GM19025 (cell line): ENCODE results near the gene C9orf50.
"Not testable (repeated sequence)": the region's sequence is repeated elsewhere in the genome, so short reads cannot be mapped to it uniquely, and the experiment has no call there.

Experiments used
- ATAC-seq: cut with Tn5 transposase; IDR thresholded peaks from one replicate; pipeline ENCODE4 v1.9.1; 2021; ENCODE audit warnings: mild to moderate bottlenecking, low read depth, moderate library complexity; ENCODE audit not compliant: unreplicated experiment

The C9orf50 gene

DNA sequence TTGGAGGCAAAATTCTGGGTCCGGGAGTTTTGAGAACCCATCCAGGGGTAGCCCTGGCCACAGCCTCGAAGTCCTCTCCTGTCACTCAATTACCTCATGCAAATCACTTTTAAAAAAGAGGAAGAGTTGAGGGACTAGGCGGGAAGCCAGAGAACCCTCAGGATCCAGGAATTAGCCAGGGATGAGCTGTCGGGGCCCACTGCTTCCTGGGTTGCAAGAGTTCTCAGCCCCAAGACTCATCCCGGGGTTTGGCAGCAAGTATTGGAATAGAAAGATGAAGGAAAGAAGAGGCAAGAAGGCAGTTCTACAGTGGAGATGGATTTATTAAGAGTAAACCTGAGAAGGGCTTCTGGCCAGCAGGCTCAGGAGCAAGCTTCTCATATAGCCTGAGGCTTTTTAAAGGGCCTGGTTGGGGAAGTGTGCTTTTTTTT, 25.6 kb downstream of the C9orf50 start:
- no peak for ATAC-seq

DNA sequence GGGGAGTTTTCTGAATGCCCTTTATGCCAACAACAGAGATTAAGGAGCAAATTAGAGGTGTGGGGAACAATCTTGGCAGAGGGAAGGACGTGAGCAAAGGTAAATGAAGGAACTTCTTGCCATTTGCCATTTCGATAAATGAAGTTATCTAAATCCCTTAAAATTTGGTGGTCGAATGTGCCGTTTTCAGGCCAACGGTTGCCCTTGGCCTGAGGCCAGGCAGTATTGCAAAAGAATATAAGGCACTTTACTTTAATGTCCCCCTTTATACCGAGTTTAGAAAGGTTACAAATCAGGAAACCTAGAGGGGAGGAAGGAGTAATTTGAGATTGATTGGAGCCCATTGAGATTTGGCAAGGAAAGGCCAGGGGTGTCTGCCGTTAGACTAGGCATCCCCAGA, 26.3 kb downstream of the C9orf50 start:
- no peak for ATAC-seq

DNA sequence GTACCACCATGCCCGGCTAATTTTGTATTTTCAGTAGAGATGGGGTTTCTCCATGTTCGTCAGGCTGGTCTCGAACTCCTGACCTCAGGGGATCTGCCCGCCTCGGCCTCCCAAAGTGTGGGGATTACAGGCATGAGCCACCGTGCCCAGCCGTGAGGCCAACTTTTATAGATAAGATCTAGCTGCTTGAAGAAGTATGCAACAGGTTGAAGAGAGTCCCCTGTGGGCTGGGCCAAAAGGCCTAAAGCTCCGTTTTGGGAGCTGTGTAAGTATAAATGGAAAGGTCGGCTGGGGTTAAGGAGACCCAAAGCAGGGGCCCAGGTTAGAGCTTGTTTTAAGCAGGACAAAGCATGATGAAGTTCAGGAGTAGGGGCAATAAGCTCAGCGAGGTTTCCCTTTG, 28.1 kb downstream of the C9orf50 start:
- not testable (repeated sequence) for ATAC-seq

DNA sequence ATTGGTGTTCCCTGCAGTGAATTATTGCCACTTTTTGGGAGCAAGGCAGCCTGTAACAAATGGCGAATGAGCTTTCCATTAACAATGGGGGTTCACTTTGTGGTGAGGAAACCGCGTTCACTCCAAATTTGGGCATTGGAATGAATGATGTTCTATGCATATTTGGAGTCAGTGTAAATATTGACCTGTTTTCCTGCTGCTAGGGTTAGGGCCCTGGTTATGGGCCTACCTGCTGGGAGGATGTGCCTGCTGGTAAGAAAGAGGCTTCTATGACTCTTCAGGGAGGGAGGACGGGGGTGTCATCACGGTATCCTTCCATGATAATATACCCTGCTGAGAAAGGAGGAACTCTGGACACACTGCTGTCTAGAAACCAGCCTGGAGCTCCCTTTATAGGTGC, 29.0 kb downstream of the C9orf50 start:
- ATAC-seq: no peak

DNA sequence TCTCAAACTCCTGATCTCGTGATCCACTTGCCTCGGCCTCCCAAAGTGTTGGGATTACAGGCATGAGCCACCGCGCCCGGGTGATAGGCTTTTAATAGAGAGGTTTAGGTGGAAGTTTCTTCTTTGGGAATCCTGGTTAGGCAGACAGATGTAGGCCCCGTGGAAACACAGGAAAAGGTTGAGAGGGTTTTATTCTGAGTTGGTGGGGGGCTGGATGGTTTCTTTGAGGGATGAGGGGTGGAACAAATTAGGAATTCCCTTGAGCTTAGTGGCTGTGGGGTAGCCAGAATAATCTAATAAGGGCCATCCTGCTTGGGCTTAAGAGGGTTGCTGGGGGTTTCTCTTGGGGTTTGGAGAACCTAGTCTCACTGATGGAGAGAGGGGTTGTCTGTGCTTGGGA, 30.4 kb downstream of the C9orf50 start:
- no peak for ATAC-seq

DNA sequence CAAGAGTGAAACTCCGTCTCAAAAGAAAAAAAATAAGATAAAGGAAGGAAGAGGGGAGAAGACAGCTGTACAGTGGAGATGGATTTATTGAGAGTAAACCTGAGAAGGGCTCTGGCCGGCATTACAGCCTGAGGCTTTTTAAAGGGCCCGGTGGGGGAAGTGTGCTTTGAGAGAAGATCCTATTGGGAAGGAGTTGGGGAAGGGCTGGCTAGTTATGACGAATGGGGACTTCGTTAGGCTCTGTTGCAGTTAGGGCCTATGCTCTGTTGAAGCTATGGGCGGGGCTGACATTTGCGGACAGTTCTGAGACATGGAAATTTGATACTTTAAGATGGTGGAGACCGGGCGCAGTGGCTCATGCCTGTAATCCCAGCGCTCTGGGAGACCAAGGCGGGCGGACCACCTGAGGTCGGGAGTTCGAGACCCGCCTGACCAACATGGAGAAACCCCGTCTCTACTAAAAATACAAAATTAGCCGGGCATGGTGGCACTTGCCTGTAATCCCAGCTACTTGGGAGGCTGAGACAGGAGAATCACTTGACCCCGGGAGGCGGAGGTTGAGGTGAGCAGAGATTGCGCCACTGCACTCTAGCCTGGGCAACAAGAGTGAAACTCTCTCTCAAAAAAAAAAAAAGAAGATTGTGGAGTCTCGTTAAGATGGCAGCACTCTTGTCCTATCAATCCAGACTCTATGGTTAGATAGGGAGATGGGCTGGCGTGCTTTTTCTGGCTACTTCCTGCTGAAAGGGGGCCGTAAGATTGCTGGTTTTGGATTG, 33.2 kb downstream of the C9orf50 start:
- ATAC-seq: no peak

DNA sequence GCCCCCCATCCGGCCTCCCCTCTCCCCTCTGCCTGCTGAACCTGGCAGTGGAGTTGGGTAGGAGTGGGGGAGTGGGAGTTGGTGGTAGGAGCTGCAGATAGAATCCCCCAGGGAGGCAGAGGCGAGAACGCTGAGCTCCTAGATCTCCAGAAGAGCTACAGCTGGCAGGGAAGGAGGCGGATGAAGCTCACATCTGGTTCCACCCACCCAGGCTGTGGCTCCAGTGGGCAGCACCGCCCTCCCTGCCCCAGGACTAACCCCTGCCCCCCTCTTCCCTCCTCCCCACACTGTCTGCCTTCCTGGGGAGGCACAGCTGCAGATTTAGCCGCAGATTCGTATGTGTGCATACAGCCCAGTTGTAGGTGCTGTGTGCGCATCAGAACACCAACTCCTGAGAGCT, 34.2 kb downstream of the C9orf50 start:
- ATAC-seq: no peak

DNA sequence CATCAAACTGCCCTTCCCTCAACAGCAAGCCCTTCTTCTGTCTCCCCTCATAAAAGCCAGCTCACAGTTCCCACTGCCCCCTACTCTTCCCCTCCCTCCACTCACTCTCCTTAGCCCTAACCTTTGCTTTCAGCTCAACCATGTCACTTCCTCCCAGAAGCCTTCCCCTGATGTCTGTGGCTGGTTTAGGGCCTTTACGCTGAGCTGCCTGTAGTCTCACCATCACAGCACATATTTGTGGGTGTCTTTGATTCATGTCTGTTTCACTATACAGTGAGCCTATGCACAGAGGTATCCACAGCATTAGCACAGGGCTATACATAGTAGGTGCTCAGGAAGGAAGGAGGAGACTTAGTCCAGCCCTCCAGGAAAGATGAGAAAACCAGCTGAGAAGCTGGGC, 34.7 kb downstream of the C9orf50 start:
- no peak for ATAC-seq

DNA sequence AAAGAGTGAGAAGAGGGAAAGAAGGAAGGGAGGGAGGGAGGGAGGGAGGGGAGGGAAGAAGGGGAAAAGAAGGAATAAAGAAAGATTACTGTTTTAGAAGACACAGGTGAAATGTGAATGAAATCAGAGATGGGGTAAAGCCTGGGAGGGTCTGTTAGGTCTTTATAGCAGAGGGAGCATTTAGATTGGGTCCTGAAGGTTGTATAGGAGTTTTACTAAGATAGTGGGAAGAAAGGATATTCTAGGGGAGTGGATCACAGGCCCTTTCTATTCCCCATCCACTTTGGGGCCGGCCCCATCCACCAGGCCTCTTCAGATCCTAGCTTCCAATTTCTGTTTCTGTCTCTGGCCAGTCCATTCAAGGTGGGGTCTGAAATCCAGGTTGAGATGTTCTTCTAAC, 35.5 kb downstream of the C9orf50 start:
- no peak for ATAC-seq

DNA sequence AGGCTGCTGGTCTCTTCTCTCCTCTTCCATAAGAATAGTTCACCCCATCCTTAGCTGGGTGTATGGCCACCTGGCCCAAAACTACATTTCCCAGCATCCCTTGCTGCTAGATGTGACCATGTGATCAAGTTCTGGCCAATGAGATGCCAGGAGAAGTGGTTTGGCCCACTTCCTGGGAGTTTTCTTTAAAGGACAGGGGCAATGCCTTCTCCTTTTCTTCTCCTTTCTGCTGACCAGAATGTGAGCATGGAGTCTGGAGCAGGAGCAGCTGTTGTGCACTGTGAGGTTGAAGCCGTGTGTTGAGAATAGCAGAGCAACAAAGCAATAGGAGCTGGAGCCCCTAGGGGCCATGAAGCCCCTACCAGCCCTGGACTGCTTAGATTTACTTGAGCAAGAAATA, 36.8 kb downstream of the C9orf50 start:
- ATAC-seq: no peak

DNA sequence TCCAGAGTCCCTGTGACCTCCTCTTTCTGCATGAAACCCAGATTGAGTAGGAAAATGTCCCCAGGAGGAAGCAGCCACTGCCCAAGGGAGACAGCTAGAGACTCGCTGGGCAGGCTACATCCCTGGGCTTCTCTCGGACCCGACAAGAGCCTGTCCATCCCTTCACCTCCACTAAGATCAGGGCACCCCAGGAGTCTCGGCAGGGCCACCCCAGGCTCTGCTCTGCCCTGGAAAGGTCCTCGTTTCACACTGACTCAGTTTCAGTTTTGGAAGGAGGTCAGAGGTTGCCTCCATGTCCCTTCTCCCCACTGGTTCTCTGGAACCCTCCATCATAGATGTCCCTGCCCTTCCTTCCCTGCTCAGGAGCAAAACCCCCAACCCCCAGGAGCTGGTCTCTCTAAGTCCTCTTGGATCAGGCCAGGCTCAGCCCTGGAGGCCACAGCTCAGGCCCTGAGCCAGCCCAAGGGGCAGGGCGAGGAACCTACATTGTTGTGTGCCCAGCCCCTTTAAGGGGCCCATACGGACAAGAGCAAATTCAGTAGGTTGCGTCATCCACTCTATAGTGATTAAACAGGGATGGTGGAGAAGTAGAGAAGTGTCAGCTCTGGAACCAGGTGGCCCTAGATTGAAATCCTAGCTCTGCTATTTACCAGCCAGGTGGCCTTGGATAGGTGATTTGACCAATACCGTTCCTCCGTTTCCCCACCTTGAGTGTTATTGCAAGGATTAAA, 37.4 kb downstream of the C9orf50 start:
- no peak for ATAC-seq

DNA sequence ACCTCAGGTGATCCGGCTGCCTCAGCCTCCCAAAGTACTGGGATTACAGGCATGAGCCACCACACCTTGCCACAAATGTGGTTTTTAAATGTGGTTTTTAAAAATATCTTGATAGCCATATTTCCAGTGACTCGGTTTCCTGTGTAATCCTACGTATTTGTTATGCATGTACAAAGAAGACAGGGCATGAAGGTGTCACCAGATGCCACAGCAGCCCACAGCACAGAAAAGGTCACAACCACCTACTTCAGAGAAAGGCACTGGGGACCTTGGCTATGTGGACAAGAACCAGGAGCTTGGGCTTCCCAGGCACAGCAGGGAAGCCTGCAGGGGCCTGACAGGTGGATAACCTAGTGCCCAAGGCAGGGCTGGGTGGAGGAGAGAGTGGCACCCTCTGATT, 38.0 kb downstream of the C9orf50 start:
- no peak for ATAC-seq

DNA sequence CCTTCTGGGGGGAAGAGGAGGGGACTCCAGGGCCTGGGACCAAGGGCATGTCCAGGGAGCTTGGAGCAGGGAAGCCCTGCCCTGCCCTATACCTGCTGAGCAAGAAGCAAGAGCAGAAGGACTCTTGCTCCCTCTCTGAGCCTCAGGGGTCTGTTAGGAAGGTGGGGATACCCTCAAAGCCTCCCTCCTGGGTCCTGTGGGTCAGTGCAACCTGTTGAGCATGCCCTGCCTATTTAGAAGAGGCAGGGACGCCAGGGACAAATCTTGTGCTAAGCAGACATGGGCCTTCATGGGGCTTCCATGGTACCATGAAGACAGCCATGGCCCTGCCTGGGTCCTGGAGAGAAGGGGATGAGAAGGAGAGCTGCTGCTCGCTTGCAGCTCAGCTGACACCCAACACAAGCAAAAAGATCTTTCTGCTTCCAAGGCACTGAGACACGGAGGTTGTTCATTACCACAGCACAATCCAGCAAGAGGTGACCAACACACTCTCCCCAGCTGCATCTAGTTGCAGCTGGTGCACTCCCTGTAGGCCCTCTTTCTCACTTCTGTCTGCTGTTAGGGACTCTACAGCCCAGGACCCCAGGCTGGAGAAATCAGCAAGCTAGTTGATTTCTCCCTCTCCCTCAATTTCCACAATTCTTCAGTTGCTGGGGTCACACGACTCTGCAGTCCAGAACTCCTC, 39.3 kb downstream of the C9orf50 start:
- no peak for ATAC-seq

DNA sequence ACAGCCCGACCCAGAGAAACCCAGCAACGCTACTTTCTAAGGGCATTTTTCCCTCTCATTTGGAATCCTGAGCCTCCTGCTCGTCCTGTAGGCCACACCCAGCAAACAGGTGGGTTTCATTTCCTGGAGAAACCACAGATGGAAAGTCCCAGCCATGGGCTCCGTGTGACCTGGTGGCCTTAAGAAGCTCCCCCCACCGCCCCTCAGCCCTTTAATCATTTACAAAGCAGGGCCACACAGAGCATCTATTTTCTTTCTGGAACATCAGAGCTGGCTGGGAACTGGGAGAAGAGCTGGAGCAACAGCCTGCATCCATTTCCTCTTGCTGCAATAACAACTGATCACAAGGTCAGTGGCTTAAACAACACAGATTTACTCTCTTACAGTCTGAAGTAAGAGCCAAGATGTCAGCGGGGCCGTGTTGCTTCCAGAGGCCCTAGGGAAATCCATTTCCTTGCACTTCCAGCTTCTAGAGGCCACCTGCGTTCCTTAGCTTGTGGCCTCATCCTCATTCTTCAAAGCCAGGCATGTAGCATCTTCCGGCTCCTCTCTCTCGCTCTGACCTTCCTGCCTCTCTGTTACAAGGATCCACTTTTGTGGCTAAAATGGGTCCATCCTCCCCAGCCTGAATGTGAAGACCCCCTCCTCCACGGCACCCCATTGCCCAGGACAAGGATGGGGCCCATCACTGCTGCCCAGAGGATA, 40.5 kb downstream of the C9orf50 start:
- peak; percentile 48 for ATAC-seq

DNA sequence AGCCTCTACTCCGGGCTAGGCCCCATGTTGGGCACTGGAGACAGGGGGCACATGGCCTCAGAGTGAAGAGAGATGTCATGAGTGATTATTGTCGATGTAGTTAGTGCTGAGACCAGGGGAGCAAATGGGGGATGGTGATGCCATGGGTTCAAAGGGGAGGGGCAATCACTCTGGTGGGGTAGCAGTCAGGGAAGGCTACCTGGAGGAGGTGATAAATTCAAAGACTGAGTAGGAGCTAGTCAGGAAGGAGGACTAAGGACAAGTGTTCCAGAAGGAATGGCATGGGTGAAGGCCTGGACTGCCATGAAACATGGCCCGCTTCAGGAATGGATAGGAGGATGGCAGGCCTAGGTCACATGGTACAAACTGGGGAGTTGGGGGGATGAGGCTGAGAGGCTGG, 41.6 kb downstream of the C9orf50 start:
- no peak for ATAC-seq

DNA sequence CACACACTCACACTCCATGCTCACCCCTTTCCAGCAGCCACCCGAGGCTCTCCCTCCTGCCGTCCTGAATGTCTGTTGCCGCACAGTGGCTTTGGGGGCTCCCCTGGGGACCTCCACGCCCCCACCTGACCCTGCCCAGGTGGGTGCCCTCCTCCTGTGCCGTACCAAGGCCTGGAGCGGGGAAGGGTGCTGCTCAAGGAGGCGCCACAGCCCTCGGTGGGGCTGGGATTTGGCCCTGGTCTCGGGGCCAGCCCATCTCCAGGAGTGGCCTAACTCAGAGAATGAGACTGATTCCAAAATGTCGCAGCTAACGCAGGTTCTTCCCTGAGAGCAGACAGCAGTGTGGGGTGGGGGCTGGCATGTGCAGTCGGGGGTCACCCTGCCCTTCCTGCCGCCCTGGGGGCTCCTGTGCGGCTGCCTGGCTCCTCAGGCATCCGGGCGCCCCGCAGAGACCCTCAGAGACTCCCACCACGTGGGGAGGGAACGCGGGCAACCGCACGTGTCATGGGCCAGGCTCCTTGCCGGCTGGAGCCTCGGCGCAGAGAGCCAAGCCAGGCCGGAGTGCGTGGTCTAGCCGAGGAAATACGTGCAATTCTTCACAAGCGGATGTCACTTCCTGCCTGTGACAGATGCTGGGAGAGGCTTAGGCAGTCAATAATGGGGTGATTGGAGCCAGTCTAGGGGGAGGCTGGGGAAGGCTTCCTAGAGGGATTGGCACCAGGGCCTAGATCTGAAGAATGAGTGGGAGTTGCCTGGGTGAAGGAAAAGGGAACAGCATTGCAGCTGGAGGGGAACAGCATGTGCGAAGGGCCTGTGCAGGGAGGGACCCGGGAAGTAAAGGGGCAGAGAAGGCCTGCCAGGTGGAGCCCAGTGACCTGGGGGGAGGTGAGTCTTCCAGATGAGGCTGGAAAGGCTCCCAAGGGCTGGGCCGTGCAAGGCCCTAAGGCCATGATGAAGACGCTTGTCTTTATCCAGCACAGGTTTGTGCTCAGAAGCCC, 44.1 kb downstream of the C9orf50 start:
- ATAC-seq: no peak

DNA sequence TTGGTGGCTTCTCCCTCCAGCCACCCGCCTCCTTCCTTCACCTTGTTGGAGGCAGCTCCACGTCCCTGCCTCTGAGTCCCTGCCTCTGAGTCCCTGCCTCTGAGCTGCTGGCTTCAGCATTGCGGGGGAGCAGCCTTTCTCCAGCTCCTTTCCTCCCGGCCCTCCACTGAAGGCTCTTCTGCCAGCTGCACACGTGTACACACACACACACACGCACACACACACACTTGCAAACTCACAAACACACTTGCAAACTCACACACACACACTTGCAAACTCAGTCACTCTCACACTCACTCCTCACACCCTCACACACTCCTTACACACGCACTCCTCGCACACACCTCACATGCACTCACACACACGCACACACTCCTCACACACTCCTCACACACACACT, 45.1 kb downstream of the C9orf50 start:
- ATAC-seq: no peak

DNA sequence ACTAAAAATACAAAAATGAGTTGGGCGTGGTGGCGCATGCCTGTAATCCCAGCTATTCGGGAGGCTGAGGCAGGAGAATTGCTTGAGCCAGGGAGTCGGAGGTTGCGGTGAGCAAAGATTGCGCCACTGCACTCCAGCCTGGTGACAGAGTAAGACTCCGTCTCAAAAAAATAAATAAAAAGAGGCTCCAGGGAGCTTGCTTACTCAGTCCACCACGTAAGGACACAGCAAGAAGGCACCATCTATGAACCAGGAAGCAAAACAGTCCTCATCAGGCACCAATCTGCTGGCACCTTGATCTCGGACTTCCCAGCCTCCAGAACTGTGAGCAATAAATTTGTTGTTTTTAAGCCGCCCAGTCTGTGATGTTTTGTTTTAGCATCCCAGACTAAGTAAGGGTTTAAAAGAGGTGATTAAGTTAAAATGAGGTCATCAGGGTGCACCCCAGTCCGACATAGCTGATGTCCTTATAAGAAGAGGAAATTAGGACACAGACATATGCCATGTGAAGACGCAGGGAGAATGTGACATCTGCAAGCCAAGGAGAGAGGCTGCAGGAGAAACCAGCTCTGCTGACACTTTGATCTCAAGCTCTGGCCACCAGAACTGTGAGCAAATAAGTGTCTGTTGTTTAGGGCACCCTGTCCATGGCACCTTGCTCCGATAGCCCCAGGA, 45.9 kb downstream of the C9orf50 start:
- no peak for ATAC-seq

DNA sequence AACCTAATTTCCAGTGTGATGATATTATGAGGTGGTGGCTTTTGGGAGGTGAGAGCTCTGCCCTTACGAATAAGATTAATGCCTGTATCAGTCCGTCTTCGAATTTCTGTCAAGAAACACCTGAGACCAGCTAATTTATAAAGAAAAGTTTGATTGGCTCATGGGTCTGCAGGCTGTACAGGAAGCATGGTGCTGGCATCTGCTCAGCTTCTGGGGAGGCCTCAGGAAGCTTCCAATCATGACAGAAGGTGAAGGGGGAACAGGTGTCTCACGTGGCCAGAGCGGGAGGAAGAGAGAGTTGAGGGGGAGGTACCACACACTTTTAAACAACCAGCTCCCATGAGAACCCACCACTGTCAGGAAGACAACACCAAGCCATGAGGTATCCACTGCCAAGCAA, 46.9 kb downstream of the C9orf50 start:
- no peak for ATAC-seq
